H9 (cell line): ENCODE data around the gene DPF3. TPM values are rescaled to one million over a fixed set of nuclear protein-coding genes. Genes with fewer than 3 reads are reported as not detected.

Experiments
- DNase-seq: peaks from one replicate; pipeline ENCODE4 v3.0.0-alpha.2; 2017
- H2AFZ ChIP-seq: one replicate; pipeline ENCODE4 v1.6.1; 2013; ENCODE audit warnings: mild to moderate bottlenecking, low read length, control low read depth, moderate library complexity
- H2AK5ac ChIP-seq: 2 replicates; pipeline ENCODE4 v1.6.1; 2013; ENCODE audit warnings: low read length, control low read depth, mixed read lengths; ENCODE audit not compliant: insufficient read length
- H2BK120ac ChIP-seq: one replicate; pipeline ENCODE4 v1.6.1; 2013; ENCODE audit warnings: low read depth, mild to moderate bottlenecking, low read length, control low read depth, inconsistent platforms; ENCODE audit not compliant: poor library complexity, severe bottlenecking
- H2BK12ac ChIP-seq: 2 replicates; pipeline ENCODE4 v1.6.1; 2013; ENCODE audit warnings: low read length, control low read depth, mixed read lengths, low read depth; ENCODE audit not compliant: insufficient read length
- H2BK15ac ChIP-seq: 2 replicates; pipeline ENCODE4 v1.6.1; 2013; ENCODE audit warnings: low read depth, low read length, control low read depth
- H2BK20ac ChIP-seq: one replicate; pipeline ENCODE4 v1.6.1; 2013; ENCODE audit warnings: low read depth, mild to moderate bottlenecking, low read length, control low read depth, inconsistent platforms; ENCODE audit not compliant: poor library complexity, severe bottlenecking
- H2BK5ac ChIP-seq: 2 replicates; pipeline ENCODE4 v1.6.1; 2013; ENCODE audit warnings: low read length, control low read depth, mixed read lengths; ENCODE audit not compliant: insufficient read length
- H3K14ac ChIP-seq: 2 replicates; pipeline ENCODE4 v1.6.1; 2013; ENCODE audit warnings: low read length, control low read depth; ENCODE audit not compliant: insufficient read depth
- H3K18ac ChIP-seq: 2 replicates; pipeline ENCODE4 v1.6.1; 2013; ENCODE audit warnings: low read depth, mild to moderate bottlenecking, mixed read lengths, low read length, control low read depth; ENCODE audit not compliant: insufficient read length
- H3K23ac ChIP-seq: 2 replicates; pipeline ENCODE4 v1.6.1; 2013; ENCODE audit warnings: low read length, control low read depth, mixed read lengths, low read depth; ENCODE audit not compliant: insufficient read length
- H3K23me2 ChIP-seq: 2 replicates; pipeline ENCODE4 v1.6.1; 2013; ENCODE audit warnings: low read depth, mild to moderate bottlenecking, mixed read lengths, low read length, control low read depth; ENCODE audit not compliant: insufficient read length, poor library complexity, severe bottlenecking
- H3K27ac ChIP-seq: 2 replicates; pipeline ENCODE4 v1.5.1; 2013; ENCODE audit warnings: low read length, control low read depth, mixed read lengths, low read depth; ENCODE audit not compliant: insufficient read length
- H3K27me3 ChIP-seq: 2 replicates; pipeline ENCODE4 v1.6.1; 2013; ENCODE audit warnings: low read length, control low read depth, inconsistent platforms; ENCODE audit not compliant: insufficient read depth
- H3K4ac ChIP-seq: 2 replicates; pipeline ENCODE4 v1.6.1; 2013; ENCODE audit warnings: low read depth, mild to moderate bottlenecking, control low read depth, inconsistent platforms, low read length, moderate library complexity
- H3K4me1 ChIP-seq: 2 replicates; pipeline ENCODE4 v1.6.1; 2013; ENCODE audit warnings: low read length, control low read depth, inconsistent platforms; ENCODE audit not compliant: insufficient read depth
- H3K4me2 ChIP-seq: 2 replicates; pipeline ENCODE4 v1.6.1; 2013; ENCODE audit warnings: low read length, control low read depth, mixed read lengths; ENCODE audit not compliant: insufficient read length, insufficient read depth
- H3K56ac ChIP-seq: 2 replicates; pipeline ENCODE4 v1.6.1; 2013; ENCODE audit warnings: low read depth, mild to moderate bottlenecking, mixed read lengths, low read length, control low read depth; ENCODE audit not compliant: insufficient read length
- H3K79me1 ChIP-seq: 2 replicates; pipeline ENCODE4 v1.6.1; 2013; ENCODE audit warnings: low read depth, mild to moderate bottlenecking, moderate library complexity, low read length, control low read depth, inconsistent platforms; ENCODE audit not compliant: insufficient read depth, poor library complexity, severe bottlenecking
- H3K79me2 ChIP-seq: 2 replicates; pipeline ENCODE4 v1.6.1; 2013; ENCODE audit warnings: low read length, control low read depth, inconsistent platforms; ENCODE audit not compliant: insufficient read depth
- H3K9ac ChIP-seq: 2 replicates; pipeline ENCODE4 v1.6.1; 2013; ENCODE audit warnings: low read length, control low read depth, mixed read lengths; ENCODE audit not compliant: insufficient read length; ENCODE audit errors: extremely low read depth
- H3K9me3 ChIP-seq: one replicate; pipeline ENCODE4 v1.6.1; 2013; ENCODE audit warnings: low read depth, low read length, inconsistent platforms; ENCODE audit not compliant: control insufficient read depth
- H3T11ph ChIP-seq: one replicate; pipeline ENCODE4 v1.6.1; 2013; ENCODE audit warnings: mild to moderate bottlenecking, low read length, control low read depth, inconsistent platforms
- H4K20me1 ChIP-seq: one replicate; pipeline ENCODE4 v1.6.1; 2013; ENCODE audit not compliant: control insufficient read depth, insufficient read length, insufficient read depth
- H4K5ac ChIP-seq: 2 replicates; pipeline ENCODE4 v1.6.1; 2013; ENCODE audit warnings: low read depth, mild to moderate bottlenecking, mixed read lengths, low read length, control low read depth; ENCODE audit not compliant: insufficient read length
- H4K8ac ChIP-seq: replicated peaks from 2 replicates; pipeline ENCODE4 v1.6.1; 2013; ENCODE audit warnings: low read length, control low read depth, mixed read lengths, low read depth; ENCODE audit not compliant: insufficient read length
- H4K91ac ChIP-seq: 2 replicates; pipeline ENCODE4 v1.6.1; 2013; ENCODE audit warnings: low read depth, mild to moderate bottlenecking, moderate library complexity, mixed read lengths, low read length, control low read depth; ENCODE audit not compliant: insufficient read length
- H3K27ac Mint-ChIP-seq, 3 experiments: 2 replicates in 2 of 3; 3 replicates in 1 of 3; pipeline ENCODE4 v1.8.0; 2020 to 2021; ENCODE audit warnings: mixed read lengths in 3 of 3, mild to moderate bottlenecking in 1 of 3, moderate library complexity in 1 of 3
- H3K27me3 Mint-ChIP-seq: 2 replicates; pipeline ENCODE4 v1.8.0; 2021; ENCODE audit warnings: low read depth, mild to moderate bottlenecking, moderate library complexity, mixed read lengths
- H3K36me3 Mint-ChIP-seq, 3 experiments: 2 replicates in 2 of 3; 3 replicates in 1 of 3; pipeline ENCODE4 v1.8.0; 2020 to 2021; ENCODE audit warnings: low read depth in 3 of 3, mixed read lengths in 3 of 3; ENCODE audit not compliant: insufficient read depth in 1 of 3
- H3K4me1 Mint-ChIP-seq, 2 experiments: 2 replicates each; pipeline ENCODE4 v1.8.0; 2020; ENCODE audit warnings: mixed read lengths in 2 of 2
- H3K4me3 Mint-ChIP-seq, 2 experiments: 2 replicates in 1 of 2; 3 replicates in 1 of 2; pipeline ENCODE4 v1.8.0; 2020 to 2021; ENCODE audit warnings: mild to moderate bottlenecking in 2 of 2, mixed read lengths in 2 of 2, moderate library complexity in 1 of 2
- H3K9me3 Mint-ChIP-seq, 2 experiments: 2 replicates in 1 of 2; 3 replicates in 1 of 2; pipeline ENCODE4 v1.8.0; 2020; ENCODE audit warnings: mild to moderate bottlenecking in 2 of 2, mixed read lengths in 2 of 2, moderate library complexity in 1 of 2
- CTCF ChIP-seq: fragments of 200-600 bp; sonication (generic); conservative IDR thresholded peaks from 3 replicates; pipeline ENCODE4 v1.8.0; 2021; ENCODE audit warnings: antibody characterized with exemption, mild to moderate bottlenecking
- WGBS: extraction: QIAGEN DNeasy Blood & Tissue Kit; methylation state at CpG from one replicate; pipeline ENCODE4 v1.1.7; 2013; ENCODE audit warnings: missing lambda C conversion rate, low lambda C conversion rate, mixed read lengths; ENCODE audit not compliant: insufficient read length; ENCODE audit errors: extremely low coverage; 5-methylcytosine and 5-hydroxymethylcytosine counted together
- total RNA-seq: library from RNA; stranded (reverse); gene quantifications from 2 replicates; pipeline ENCODE4 v1.2.1, GENCODE V29; 2021

The DPF3 gene
- total RNA-seq, 1 experiment from 2014 or later = not detected

GRCh38 chr14:72892879-72893635 is 844 bp downstream of the DPF3 start:
- Mint-ChIP-seq H3K9me3 (no peaks in the 10 kb centered on the region), H3K4me3 (peak overlapping the region; percentile 54 to 91), H3K27ac (no peak overlapping the region), H3K27me3 (peaks cover 88% of the 10 kb centered on the region), H3K4me1 (peaks cover 49 to 50% of the 10 kb centered on the region in 2 experiments), H3K36me3 (peaks cover 0 to 1% (median 0%) of the 10 kb centered on the region in 3 experiments; a peak in 1 of 7 replicates)
- no peak overlapping the region for H3K4ac ChIP-seq
- H4K20me1 ChIP-seq = no peaks in the 10 kb centered on the region
- no peak overlapping the region for H3K23ac ChIP-seq
- H4K91ac ChIP-seq = no peak overlapping the region
- DNase-seq = no peak
- H3K18ac ChIP-seq = no peak overlapping the region
- H3K9ac ChIP-seq = no peak overlapping the region
- no peak overlapping the region for H3K56ac ChIP-seq
- TF ChIP-seq CTCF = no peak
- WGBS = no CpG with 5 or more reads among the region's 68 CpGs
- H3K4me2 ChIP-seq = peak overlapping the region; percentile 90
- H3K14ac ChIP-seq = no peak overlapping the region
- no peak overlapping the region for H2BK120ac ChIP-seq
- H2BK15ac ChIP-seq = no peak overlapping the region
- no peak overlapping the region for H4K8ac ChIP-seq
- H2AK5ac ChIP-seq = no peak overlapping the region
- H2BK20ac ChIP-seq = no peak overlapping the region
- H3K9me3 ChIP-seq = no peaks in the 10 kb centered on the region
- H2BK12ac ChIP-seq = no peak overlapping the region
- H3K79me2 ChIP-seq = no peaks in the 10 kb centered on the region
- no peak overlapping the region for H4K5ac ChIP-seq
- H2AFZ ChIP-seq = no peak overlapping the region
- H3K4me1 ChIP-seq = peaks cover 7% of the 10 kb centered on the region
- peaks cover 25% of the 10 kb centered on the region for H3K23me2 ChIP-seq
- no peak overlapping the region for H3T11ph ChIP-seq
- H3K27ac ChIP-seq = no peak overlapping the region
- H3K27me3 ChIP-seq = peaks cover 38% of the 10 kb centered on the region
- H3K79me1 ChIP-seq = no peaks in the 10 kb centered on the region
- no peak overlapping the region for H2BK5ac ChIP-seq
